ENCODE data around the gene ATP5MG. TPM values are rescaled to one million over a fixed set of nuclear protein-coding genes. Genes with fewer than 3 reads are reported as not detected.

The ATP5MG gene
- total and polyA plus RNA-seq, 2 of the 8 experiments (the other 6 are each of a cell fraction or from before 2014, with no cell fraction given): 237 to 464 TPM

GRCh38 chr11:118442908-118443589 is 41.6 kb downstream of the ATP5MG start (continued):
- TF ChIP-seq MAX (IDR thresholded peaks at IDR 0.05): no peak
